ENCODE data around the gene NFE2L1. TPM values are rescaled to one million over a fixed set of nuclear protein-coding genes. Genes with fewer than 3 reads are reported as not detected.
"Not testable (repeated sequence)": the region's sequence is repeated elsewhere in the genome, so short reads cannot be mapped to it uniquely, and the experiment has no call there.

The NFE2L1 gene
- polyA plus RNA-seq, 1 of the 3 experiments (the other 2 are of a cell fraction): 159 TPM

DNA sequence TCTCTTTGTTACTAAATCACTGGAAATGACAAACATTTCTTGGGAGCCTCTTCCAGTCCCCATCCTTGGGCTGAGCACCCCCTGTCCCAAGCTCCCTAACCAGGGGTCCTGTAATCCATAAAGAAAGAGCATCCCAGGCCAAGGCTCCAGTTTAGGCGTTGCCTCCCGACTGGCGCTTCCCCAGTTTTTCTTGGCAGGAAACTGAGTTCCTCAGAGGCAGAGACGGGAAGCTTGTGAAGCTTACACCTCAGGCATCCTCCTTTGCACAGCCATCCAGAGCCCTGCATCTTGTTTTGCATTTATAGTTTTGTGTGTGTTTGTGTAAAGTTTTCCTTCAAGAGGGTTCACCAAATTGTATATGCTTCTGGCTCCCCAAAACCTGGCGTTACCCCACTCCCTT is 17.6 kb upstream of the NFE2L1 start (continued):
- TF ChIP-seq, protein P1, sequence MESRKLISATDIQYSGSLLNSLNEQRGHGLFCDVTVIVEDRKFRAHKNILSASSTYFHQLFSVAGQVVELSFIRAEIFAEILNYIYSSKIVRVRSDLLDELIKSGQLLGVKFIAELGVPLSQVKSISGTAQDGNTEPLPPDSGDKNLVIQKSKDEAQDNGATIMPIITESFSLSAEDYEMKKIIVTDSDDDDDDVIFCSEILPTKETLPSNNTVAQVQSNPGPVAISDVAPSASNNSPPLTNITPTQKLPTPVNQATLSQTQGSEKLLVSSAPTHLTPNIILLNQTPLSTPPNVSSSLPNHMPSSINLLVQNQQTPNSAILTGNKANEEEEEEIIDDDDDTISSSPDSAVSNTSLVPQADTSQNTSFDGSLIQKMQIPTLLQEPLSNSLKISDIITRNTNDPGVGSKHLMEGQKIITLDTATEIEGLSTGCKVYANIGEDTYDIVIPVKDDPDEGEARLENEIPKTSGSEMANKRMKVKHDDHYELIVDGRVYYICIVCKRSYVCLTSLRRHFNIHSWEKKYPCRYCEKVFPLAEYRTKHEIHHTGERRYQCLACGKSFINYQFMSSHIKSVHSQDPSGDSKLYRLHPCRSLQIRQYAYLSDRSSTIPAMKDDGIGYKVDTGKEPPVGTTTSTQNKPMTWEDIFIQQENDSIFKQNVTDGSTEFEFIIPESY (IDR thresholded peaks at IDR 0.05; ENCODE audit: borderline replicate concordance, low read depth): no peak
- TF ChIP-seq RAD21 (IDR thresholded peaks at IDR 0.05; ENCODE audit: low read length) (no peak), SIN3A (IDR thresholded peaks at IDR 0.05; ENCODE audit: borderline replicate concordance, low read depth, low read length) (no peak), EP300 (IDR thresholded peaks at IDR 0.05; ENCODE audit: borderline replicate concordance in 1 of 2, low read depth in 1 of 2, low read length in 1 of 2) (no peak), FOXJ3 (CRISPR knock-in tag; IDR thresholded peaks at IDR 0.05) (no peak), RCOR1 (IDR thresholded peaks at IDR 0.05; ENCODE audit: low read length) (no peak)
- TF ChIP-seq, protein P2, sequence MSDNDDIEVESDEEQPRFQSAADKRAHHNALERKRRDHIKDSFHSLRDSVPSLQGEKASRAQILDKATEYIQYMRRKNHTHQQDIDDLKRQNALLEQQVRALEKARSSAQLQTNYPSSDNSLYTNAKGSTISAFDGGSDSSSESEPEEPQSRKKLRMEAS (IDR thresholded peaks at IDR 0.05; ENCODE audit: low read depth): no peak

DNA sequence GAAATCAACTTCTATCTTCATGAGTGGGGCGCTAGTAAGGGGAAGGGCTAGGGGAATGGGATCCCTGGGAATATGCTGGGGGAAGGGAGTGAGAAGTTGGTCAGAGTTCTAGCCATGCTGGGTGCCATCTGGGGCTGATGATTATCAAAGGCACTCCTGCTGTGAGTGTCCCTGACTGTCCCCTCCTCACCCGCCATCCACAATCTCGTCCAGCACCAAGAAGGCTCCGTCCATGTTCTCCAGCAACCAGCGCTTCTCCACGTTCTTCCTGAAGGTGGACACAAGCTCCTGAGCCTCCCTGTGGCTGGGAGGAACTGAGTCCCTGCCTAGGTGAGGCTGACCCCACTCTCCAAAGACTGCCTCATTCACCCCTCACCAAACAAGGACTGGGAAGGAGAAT is 16.2 kb upstream of the NFE2L1 start:
- peaks cover 2% of the 10 kb centered on the region for H3F3A ChIP-seq (replicated peaks; ENCODE audit: insufficient read depth)
- DNase-seq: no peak
- H3K4me3 ChIP-seq (ENCODE audit: low read depth in 2 of 2, low read length in 1 of 2): no peak overlapping the region
- H2AFZ ChIP-seq (ENCODE audit: low read depth): no peak overlapping the region
- H3K9me2 ChIP-seq: no peaks in the 10 kb centered on the region
- H3K36me3 ChIP-seq (replicated peaks in 1 of 2; ENCODE audit: control insufficient read depth in 1 of 2, insufficient read depth in 2 of 2, low read length in 1 of 2): no peaks in the 10 kb centered on the region
- no peaks in the 10 kb centered on the region for H3K27me3 ChIP-seq (ENCODE audit: insufficient read depth)
- POLR2A ChIA-PET: interaction anchor here (2.9 kb wide), 1 partner anchor 16 kb away, joined by 16 read pairs; the partner anchor contains the start of gene NFE2L1
- H3K9me3 ChIP-seq: no peaks in the 10 kb centered on the region
- no peak overlapping the region for H3K4me2 ChIP-seq
- no peaks in the 10 kb centered on the region for H3K79me2 ChIP-seq (ENCODE audit: insufficient read depth)
- TF ChIP-seq RAD21 (IDR thresholded peaks at IDR 0.05; ENCODE audit: low read length) (no peak), NFIC (IDR thresholded peaks at IDR 0.05; ENCODE audit: borderline replicate concordance) (no peak), MEF2A (IDR thresholded peaks at IDR 0.05; ENCODE audit: borderline replicate concordance, low read depth) (no peak), EP300 (IDR thresholded peaks at IDR 0.05; ENCODE audit: borderline replicate concordance in 1 of 2, low read depth in 1 of 2, low read length in 1 of 2) (no peak), RXRA (IDR thresholded peaks at IDR 0.05; ENCODE audit: borderline replicate concordance, low read depth) (no peak)
- H4K20me1 ChIP-seq (ENCODE audit: insufficient read depth): no peaks in the 10 kb centered on the region
- WGBS (ENCODE audit: low lambda C conversion rate): 93% methylated on average over 6 of the region's 6 CpGs
- H3K27ac ChIP-seq (ENCODE audit: low read depth in 2 of 2, low read length in 1 of 2): no peak overlapping the region
- CTCF ChIA-PET: interaction anchor here (0.6 to 31.3 kb wide), 5 partner anchors 30 to 473 kb away, joined by 3 to 1200 read pairs (median 4); partner anchors contain the start of genes CDK5RAP3 and NFE2L1
- H3K9ac ChIP-seq: no peak overlapping the region
- peaks cover 0 to 6% of the 10 kb centered on the region in 2 experiments; a peak in 1 of 4 replicates for H3K4me1 ChIP-seq (ENCODE audit: control insufficient read depth in 1 of 2, insufficient read depth in 2 of 2, low read depth in 1 of 2, low read length in 1 of 2)

DNA sequence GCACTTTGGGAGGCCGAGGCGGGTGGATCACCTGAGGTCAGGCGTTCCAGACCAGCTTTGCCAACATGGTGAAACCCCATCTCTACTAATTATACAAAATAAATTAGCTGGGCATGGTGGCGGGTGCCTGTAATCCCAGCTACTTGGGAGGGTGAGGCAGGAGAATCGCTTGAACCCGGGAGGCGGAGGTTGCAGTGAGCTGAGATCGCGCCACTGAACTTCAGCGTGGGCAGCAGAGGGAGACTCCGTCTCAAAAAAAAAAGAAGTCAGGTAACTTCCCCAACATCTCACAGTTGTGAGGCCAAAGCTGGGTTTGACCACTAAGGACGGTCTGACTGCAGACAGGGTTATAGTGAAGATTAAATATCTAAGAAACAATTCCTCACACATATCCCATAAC is 13.4 kb upstream of the NFE2L1 start:
- not testable (repeated sequence) for H3K79me2 ChIP-seq (ENCODE audit: insufficient read depth); H3K4me2 ChIP-seq; H4K20me1 ChIP-seq (ENCODE audit: insufficient read depth); H3F3A ChIP-seq (replicated peaks; ENCODE audit: insufficient read depth); H2AFZ ChIP-seq (ENCODE audit: low read depth); H3K9me2 ChIP-seq; H3K9ac ChIP-seq; DNase-seq; H3K9me3 ChIP-seq; H3K4me3 ChIP-seq (ENCODE audit: low read depth in 2 of 2, low read length in 1 of 2); H3K27ac ChIP-seq (ENCODE audit: low read depth in 2 of 2, low read length in 1 of 2); H3K36me3 ChIP-seq (replicated peaks in 1 of 2; ENCODE audit: control insufficient read depth in 1 of 2, insufficient read depth in 2 of 2, low read length in 1 of 2); H3K27me3 ChIP-seq (ENCODE audit: insufficient read depth)
- POLR2A ChIA-PET: interaction anchor here (0.6 kb wide), 1 partner anchor 682 kb away, joined by 3 read pairs; no protein-coding TSS in a partner anchor
- 90% methylated on average over 12 of the region's 12 CpGs for WGBS (ENCODE audit: low lambda C conversion rate)
- peaks cover 5 to 14% of the 10 kb centered on the region in 2 experiments; a peak in 2 of 4 replicates for H3K4me1 ChIP-seq (ENCODE audit: control insufficient read depth in 1 of 2, insufficient read depth in 2 of 2, low read depth in 1 of 2, low read length in 1 of 2)
- CTCF ChIA-PET: interaction anchor here (0.6 to 31.3 kb wide), 8 partner anchors 9 to 901 kb away, joined by 3 to 1200 read pairs (median 4); partner anchors contain the start of gene NFE2L1

Measured in SK-N-SH (cell line).